Stimulated activated CD4-positive, alpha-beta T cell treated with anti-CD3 and anti-CD28 coated beads, Interleukin-2, amount 100 ng/mL, for 24 hours (primary cell): ENCODE results near the gene HMBS.
"Not testable (repeated sequence)": the region's sequence is repeated elsewhere in the genome, so short reads cannot be mapped to it uniquely, and the experiment has no call there.

Source experiments
- DNase-seq, 2 donors: peaks; one replicate each; pipeline ENCODE4 v3.0.0-alpha.2; 2020

HMBS gene

DNA sequence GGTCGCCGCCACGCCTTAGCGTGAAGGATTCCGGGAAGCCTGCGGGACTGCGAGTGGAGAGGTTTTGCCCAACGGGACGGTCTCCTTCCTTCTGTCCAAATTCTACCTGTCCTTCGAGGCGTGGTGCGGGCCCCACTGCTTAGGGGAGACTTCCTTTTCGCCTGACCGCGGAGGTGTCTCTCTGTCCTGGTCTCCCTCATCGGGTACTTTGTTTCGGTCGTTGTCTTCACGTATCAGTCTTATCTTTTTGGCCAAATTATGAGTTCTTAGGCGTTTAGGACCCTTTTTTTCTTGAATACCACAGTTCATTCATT lies 37.1 kb downstream of the HMBS start:
- no peak for DNase-seq

DNA sequence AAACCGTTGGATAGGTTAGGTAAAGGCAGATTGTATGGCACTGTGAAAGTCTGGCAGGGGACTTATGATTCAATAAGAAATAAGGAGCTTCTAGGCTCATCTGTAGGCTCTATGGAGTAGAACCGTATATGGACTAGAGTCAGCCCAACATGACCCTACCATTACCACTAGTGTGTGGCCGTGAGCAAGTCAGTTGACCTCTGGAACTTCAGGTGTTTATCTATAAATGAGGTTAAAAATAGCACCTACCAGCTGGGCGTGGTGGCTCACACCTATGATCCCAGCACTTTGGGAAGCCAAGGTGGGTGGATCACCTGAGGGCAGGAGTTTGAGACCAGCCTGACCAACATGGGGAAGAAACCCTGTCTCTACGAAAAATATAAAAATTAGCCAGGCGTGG lies 41.1 kb downstream of the HMBS start:
- DNase-seq: no peak

DNA sequence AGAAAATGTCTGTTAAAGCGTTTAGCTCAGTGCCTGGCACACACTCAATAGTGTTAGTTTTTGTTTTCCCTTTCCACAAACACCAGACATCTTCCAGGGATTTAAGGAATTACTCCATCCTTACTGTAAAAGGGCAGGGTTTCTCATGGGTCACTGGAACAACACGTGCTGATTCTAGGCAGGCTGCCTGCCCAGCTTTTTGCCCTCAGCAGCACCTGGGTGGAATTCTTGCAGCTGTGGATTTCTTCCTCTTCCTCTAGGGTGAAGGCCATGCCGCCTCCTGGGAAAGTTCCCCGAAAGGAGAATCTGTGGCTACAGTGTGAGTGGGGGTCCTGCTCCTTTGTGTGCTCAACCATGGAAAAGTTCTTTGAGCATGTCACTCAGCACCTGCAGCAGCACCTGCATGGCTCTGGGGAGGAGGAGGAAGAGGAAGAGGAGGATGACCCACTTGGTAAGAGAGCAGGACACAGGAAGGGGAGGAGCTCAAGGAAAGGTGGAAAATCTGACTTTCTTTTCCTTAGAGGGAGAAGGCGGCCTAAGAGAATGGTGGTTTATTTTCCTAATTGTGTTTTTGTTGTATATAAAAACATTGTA lies 42.1 kb downstream of the HMBS start:
- DNase-seq: no peak

DNA sequence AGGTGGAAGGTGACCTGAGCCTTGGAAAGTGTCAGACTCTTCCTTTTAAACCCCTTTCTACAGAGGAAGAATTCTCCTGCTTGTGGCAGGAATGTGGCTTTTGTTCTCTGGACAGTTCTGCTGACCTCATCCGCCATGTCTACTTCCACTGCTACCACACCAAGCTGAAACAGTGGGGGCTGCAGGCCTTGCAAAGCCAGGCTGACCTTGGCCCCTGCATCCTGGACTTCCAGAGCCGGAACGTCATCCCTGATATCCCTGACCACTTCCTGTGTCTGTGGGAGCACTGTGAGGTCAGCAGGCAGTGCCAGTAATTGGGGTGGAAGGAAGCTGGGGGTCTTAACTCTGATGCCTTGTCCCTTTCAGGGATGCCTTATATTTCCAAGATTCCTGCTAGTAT lies 46.0 kb downstream of the HMBS start:
- no peak for DNase-seq

DNA sequence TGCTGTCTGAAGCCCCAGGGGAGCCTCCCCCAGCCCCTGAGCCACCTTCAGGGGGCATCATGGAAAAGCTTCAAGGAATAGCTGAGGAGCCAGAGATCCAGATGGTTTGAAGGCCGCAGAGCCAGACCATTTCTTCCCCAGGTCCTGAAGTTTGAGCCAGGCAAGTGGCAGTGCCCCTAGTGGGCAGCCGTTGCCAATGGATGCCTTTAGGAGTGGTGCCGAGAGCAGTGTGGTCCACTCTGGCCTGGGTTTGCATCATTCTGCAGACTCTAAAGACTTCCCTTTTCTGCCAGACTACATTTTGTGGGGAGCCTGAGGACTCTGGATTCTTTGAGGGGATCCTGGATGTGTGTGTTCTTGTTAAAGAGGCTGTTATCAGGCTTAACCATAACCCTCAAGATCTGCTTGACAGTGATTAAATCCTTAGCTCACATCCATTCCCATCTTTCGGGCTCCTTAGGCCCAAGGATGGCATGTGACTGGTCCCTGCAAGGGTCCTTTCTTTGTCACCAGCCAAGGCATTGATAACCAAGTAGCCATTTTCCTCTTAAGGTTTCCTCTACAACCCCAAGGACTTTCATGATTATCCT lies 49.8 kb downstream of the HMBS start:
- no peak for DNase-seq

DNA sequence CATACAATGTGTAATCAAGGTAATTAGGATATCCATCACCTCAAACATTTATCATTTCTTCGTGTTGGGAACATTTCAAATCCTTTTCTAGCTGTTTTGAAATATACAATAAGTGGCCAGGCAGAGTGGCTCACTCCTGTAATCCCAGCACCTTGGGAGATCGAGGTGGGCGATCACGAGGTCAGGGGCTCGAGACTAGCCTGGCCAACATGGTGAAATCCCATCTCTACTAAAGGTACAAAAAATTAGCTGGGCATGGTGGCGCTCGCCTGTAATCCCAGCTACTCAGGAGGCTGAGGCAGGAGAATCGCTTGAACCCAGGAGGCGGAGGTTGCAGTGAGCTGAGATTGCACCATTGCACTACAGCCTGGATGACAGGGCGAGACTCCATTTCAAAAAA lies 54.6 kb downstream of the HMBS start:
- DNase-seq: not testable (repeated sequence)
